LNCAP (cell line): ENCODE results near the gene TAS1R1.

Experiments
- CTCF ChIP-seq: fragments of 450-650 bp; IDR thresholded peaks from 2 replicates; pipeline ENCODE4 v1.5.1; 2017; ENCODE audit warnings: mild to moderate bottlenecking

TAS1R1 gene

GRCh38 chr1:6508816-6509189 is 46.3 kb upstream of the TAS1R1 start:
- TF ChIP-seq CTCF: no peak

- TF ChIP-seq CTCF: no peak
Measured at GRCh38 chr1:6509220-6509918, 45.7 kb upstream of the TAS1R1 start.

GRCh38 chr1:6509919-6510291 is 45.2 kb upstream of the TAS1R1 start:
- TF ChIP-seq CTCF: no peak

GRCh38 chr1:6510493-6510892 is 44.6 kb upstream of the TAS1R1 start:
- no peak for TF ChIP-seq CTCF

- no peak for TF ChIP-seq CTCF
Measured at GRCh38 chr1:6511056-6511455, 44.1 kb upstream of the TAS1R1 start.

- no peak for TF ChIP-seq CTCF
Measured at GRCh38 chr1:6511561-6512244, 43.4 kb upstream of the TAS1R1 start.

- no peak for TF ChIP-seq CTCF
Measured at GRCh38 chr1:6512245-6512907, 42.7 kb upstream of the TAS1R1 start.
